ENCODE data around the gene ZNF227. TPM values are rescaled to one million over a fixed set of nuclear protein-coding genes. Genes with fewer than 3 reads are reported as not detected.

The ZNF227 gene
- total RNA-seq, 2 experiments from 2014 or later = 17.7 to 18.5 TPM

- H3K36me3 Mint-ChIP-seq (ENCODE audit: low read depth) = peaks cover 47% of the 10 kb centered on the region
- H3K4me1 Mint-ChIP-seq (ENCODE audit: low read depth) = no peaks in the 10 kb centered on the region
- no peak overlapping the region for H3K27ac Mint-ChIP-seq
- ChIA-PET POLR2A (no interaction called here), CTCF (no interaction called here)
- ATAC-seq (no peak), DNase-seq (no peak)
- intact Hi-C loops (cut with micrococcal nuclease) = no loop called here
- no peak overlapping the region for H3K4me3 Mint-ChIP-seq
- TF ChIP-seq, protein P1, sequence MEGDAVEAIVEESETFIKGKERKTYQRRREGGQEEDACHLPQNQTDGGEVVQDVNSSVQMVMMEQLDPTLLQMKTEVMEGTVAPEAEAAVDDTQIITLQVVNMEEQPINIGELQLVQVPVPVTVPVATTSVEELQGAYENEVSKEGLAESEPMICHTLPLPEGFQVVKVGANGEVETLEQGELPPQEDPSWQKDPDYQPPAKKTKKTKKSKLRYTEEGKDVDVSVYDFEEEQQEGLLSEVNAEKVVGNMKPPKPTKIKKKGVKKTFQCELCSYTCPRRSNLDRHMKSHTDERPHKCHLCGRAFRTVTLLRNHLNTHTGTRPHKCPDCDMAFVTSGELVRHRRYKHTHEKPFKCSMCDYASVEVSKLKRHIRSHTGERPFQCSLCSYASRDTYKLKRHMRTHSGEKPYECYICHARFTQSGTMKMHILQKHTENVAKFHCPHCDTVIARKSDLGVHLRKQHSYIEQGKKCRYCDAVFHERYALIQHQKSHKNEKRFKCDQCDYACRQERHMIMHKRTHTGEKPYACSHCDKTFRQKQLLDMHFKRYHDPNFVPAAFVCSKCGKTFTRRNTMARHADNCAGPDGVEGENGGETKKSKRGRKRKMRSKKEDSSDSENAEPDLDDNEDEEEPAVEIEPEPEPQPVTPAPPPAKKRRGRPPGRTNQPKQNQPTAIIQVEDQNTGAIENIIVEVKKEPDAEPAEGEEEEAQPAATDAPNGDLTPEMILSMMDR (IDR thresholded peaks at IDR 0.05) = no peak
- H3K9me3 Mint-ChIP-seq = peaks cover 64% of the 10 kb centered on the region
- no peaks in the 10 kb centered on the region for H3K27me3 Mint-ChIP-seq
These were observed 65.9 kb downstream of the ZNF227 start for GRCh38 chr19:44278181-44278690.

- no peak for ATAC-seq
- no peaks in the 10 kb centered on the region for H3K27me3 Mint-ChIP-seq
- H3K4me1 Mint-ChIP-seq (ENCODE audit: low read depth) = no peaks in the 10 kb centered on the region
- CTCF ChIA-PET = no interaction called here
- no peak overlapping the region for H3K4me3 Mint-ChIP-seq
- intact Hi-C loops (cut with micrococcal nuclease) = no loop called here
- TF ChIP-seq, protein P1 (IDR thresholded peaks at IDR 0.05) = no peak
- DNase-seq = no peak
- H3K36me3 Mint-ChIP-seq (ENCODE audit: low read depth) = peaks cover 42% of the 10 kb centered on the region
- H3K27ac Mint-ChIP-seq = no peak overlapping the region
- peaks cover 65% of the 10 kb centered on the region for H3K9me3 Mint-ChIP-seq
- POLR2A ChIA-PET = no interaction called here
These were observed 68.6 kb downstream of the ZNF227 start for GRCh38 chr19:44280916-44281315.

DNA sequence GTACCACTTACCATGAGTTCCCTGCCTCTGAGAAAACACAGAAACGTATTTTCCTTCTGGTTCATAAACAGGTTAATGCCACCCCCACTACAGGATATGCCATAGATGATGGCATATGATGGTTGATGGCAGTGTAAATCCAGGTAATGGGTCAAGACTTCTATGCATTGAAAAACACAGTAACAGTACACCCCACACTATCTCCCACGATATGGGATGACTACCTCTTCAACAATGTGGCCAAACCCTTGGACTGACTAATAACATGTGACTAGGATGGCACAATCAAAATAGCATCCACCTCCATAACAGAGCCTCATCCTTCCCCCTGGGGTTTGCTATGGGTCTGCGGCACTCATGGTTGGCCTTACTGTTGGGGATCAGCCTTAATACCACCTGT is 70.5 kb downstream of the ZNF227 start:
- no peak overlapping the region for H3K27ac Mint-ChIP-seq
- H3K27me3 Mint-ChIP-seq = no peaks in the 10 kb centered on the region
- TF ChIP-seq, protein P1 (IDR thresholded peaks at IDR 0.05) = no peak
- H3K36me3 Mint-ChIP-seq (ENCODE audit: low read depth) = peaks cover 49% of the 10 kb centered on the region
- H3K9me3 Mint-ChIP-seq = peaks cover 73% of the 10 kb centered on the region
- no peak for DNase-seq
- ChIA-PET POLR2A (no interaction called here), CTCF (no interaction called here)
- intact Hi-C loops (cut with micrococcal nuclease) = no loop called here
- ATAC-seq = no peak
- no peaks in the 10 kb centered on the region for H3K4me1 Mint-ChIP-seq (ENCODE audit: low read depth)
- no peak overlapping the region for H3K4me3 Mint-ChIP-seq

DNA sequence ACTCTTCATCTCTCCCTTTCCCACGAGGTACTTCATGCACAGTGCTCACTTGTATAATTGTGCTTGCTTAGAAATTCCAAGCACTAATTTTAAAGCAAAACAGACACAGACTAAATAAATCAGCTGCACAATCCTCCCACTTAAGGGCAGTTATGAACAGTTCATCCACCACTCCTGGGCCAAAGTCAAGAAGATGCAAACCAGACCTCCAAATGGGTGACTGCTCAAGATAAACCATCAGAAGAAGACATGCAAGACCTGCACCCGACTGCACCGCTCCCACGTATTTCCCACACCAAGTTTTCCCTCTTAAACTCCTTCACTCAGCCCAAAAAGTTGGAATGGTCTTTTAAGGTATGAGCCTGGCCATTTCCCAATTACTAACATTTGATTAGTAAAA is 72.6 kb downstream of the ZNF227 start:
- ChIA-PET CTCF (no interaction called here), POLR2A (no interaction called here)
- Mint-ChIP-seq H3K4me1 (ENCODE audit: low read depth) (no peaks in the 10 kb centered on the region), H3K9me3 (peaks cover 79% of the 10 kb centered on the region), H3K27me3 (no peaks in the 10 kb centered on the region), H3K4me3 (no peak overlapping the region), H3K36me3 (ENCODE audit: low read depth) (peaks cover 60% of the 10 kb centered on the region), H3K27ac (no peak overlapping the region)
- intact Hi-C loops (cut with micrococcal nuclease) = no loop called here
- no peak for DNase-seq
- ATAC-seq = no peak
- TF ChIP-seq, protein P1 (IDR thresholded peaks at IDR 0.05) = no peak

Other genes starting within 250 kb of the ZNF227 start
- 1 to 10 TPM; 2.6 to 2.9 TPM for gene ZNF155, start 228.3 kb upstream of the ZNF227 start, total RNA-seq
- gene ZNF230, start 209.6 kb upstream of the ZNF227 start, total RNA-seq = 1 to 10 TPM; 3.4 to 5.6 TPM
- 1 to 10 TPM; 1.5 to 2.3 TPM for gene ZNF222, start 187.2 kb upstream of the ZNF227 start, total RNA-seq
- 1 to 10 TPM in 1 of 2 experiments, under 1 TPM in 1; 0.67 to 2.2 TPM for gene ZNF223, start 160.5 kb upstream of the ZNF227 start, total RNA-seq
- gene ZNF284, start 140.4 kb upstream of the ZNF227 start, total RNA-seq = 1 to 10 TPM; 1.7 to 1.9 TPM
- 10 to 100 TPM; 13.3 to 14.0 TPM for gene ZNF224, start 118.2 kb upstream of the ZNF227 start, total RNA-seq
- 1 to 10 TPM; 3.0 to 4.4 TPM for gene ZNF225, start 99.1 kb upstream of the ZNF227 start, total RNA-seq
- 1 to 10 TPM; 7.2 to 7.4 TPM for gene ZNF234, start 71.0 kb upstream of the ZNF227 start, total RNA-seq
- gene ZNF226, start 47.4 kb upstream of the ZNF227 start, total RNA-seq = 1 to 10 TPM; 5.9 to 6.7 TPM
- gene ZNF233, start 47.4 kb downstream of the ZNF227 start, total RNA-seq = under 1 TPM; 0.20 to 0.43 TPM
- gene ZNF235, start 92.5 kb downstream of the ZNF227 start, total RNA-seq = 1 to 10 TPM; 2.7 to 3.6 TPM
- gene ZNF112, start 144.1 kb downstream of the ZNF227 start, total RNA-seq = under 1 TPM in 1 of 2 experiments, not detected in 1; 0.11 TPM
- gene ZNF285, start 189.1 kb downstream of the ZNF227 start, total RNA-seq = 1 to 10 TPM; 1.7 TPM
- gene ZNF229, start 235.9 kb downstream of the ZNF227 start, total RNA-seq = 1 to 10 TPM; 1.0 to 2.9 TPM